Astrocyte (in vitro differentiated cells and primary cell): ENCODE data around the gene PTPRD. TPM values are rescaled to one million over a fixed set of nuclear protein-coding genes. Genes with fewer than 3 reads are reported as not detected.

Experiments used
- DNase-seq: peaks from one replicate; pipeline ENCODE4 v3.0.0-alpha.2; 2010; ENCODE audit warnings: low read depth
- FAIRE-seq: peaks from 2 replicates; lab custom pipeline; 2011; peaks lifted over from hg19 to GRCh38; lab: Jason Lieb, UNC
- H2AFZ ChIP-seq: 2 replicates; pipeline ENCODE4 v1.6.0; 2012; ENCODE audit warnings: low read depth, low read length, inconsistent platforms
- H3K27ac ChIP-seq: 2 replicates; pipeline ENCODE4 v1.5.1; 2011; ENCODE audit warnings: low read depth, low read length, inconsistent platforms
- H3K27me3 ChIP-seq: 2 replicates; pipeline ENCODE4 v1.6.0; 2011; ENCODE audit warnings: low read length, inconsistent platforms; ENCODE audit not compliant: insufficient read depth
- H3K36me3 ChIP-seq: 2 replicates; pipeline ENCODE4 v1.5.1; 2011; ENCODE audit warnings: low read length, inconsistent platforms; ENCODE audit not compliant: insufficient read depth
- H3K4me1 ChIP-seq: 2 replicates; pipeline ENCODE4 v1.5.1; 2011; ENCODE audit warnings: low read length, inconsistent platforms; ENCODE audit not compliant: insufficient read depth
- H3K4me2 ChIP-seq: 2 replicates; pipeline ENCODE4 v1.6.0; 2012; ENCODE audit warnings: low read length, inconsistent platforms
- H3K4me3 ChIP-seq: 2 replicates; pipeline ENCODE4 v1.5.1; 2011; ENCODE audit warnings: low read depth, mild to moderate bottlenecking, low read length, inconsistent platforms; ENCODE audit not compliant: insufficient read depth
- H3K79me2 ChIP-seq: 2 replicates; pipeline ENCODE4 v1.6.0; 2012; ENCODE audit warnings: mild to moderate bottlenecking, low read length, inconsistent platforms; ENCODE audit not compliant: insufficient read depth
- H3K9ac ChIP-seq: 2 replicates; pipeline ENCODE4 v1.6.0; 2012; ENCODE audit warnings: mild to moderate bottlenecking, low read length, inconsistent platforms
- H3K9me3 ChIP-seq: 2 replicates; pipeline ENCODE4 v1.5.1; 2012; ENCODE audit warnings: low read depth, mild to moderate bottlenecking, low read length, inconsistent platforms; ENCODE audit not compliant: insufficient read depth
- H4K20me1 ChIP-seq: 2 replicates; pipeline ENCODE4 v1.6.0; 2012; ENCODE audit warnings: low read length, inconsistent platforms; ENCODE audit not compliant: insufficient read depth
- H3K27ac Mint-ChIP-seq: one replicate; pipeline ENCODE4 v1.8.0; 2021; ENCODE audit warnings: mild to moderate bottlenecking, mixed read lengths; ENCODE audit not compliant: unreplicated experiment
- H3K27me3 Mint-ChIP-seq: one replicate; pipeline ENCODE4 v1.8.0; 2021; ENCODE audit warnings: low read depth, mixed read lengths; ENCODE audit not compliant: unreplicated experiment
- H3K36me3 Mint-ChIP-seq: one replicate; pipeline ENCODE4 v1.8.0; 2021; ENCODE audit warnings: low read depth, mixed read lengths; ENCODE audit not compliant: unreplicated experiment
- H3K4me1 Mint-ChIP-seq: one replicate; pipeline ENCODE4 v1.8.0; 2021; ENCODE audit warnings: low read depth, mixed read lengths; ENCODE audit not compliant: unreplicated experiment
- H3K4me3 Mint-ChIP-seq: one replicate; pipeline ENCODE4 v1.8.0; 2021; ENCODE audit warnings: mild to moderate bottlenecking, moderate library complexity, mixed read lengths; ENCODE audit not compliant: unreplicated experiment
- H3K9me3 Mint-ChIP-seq: one replicate; pipeline ENCODE4 v1.8.0; 2021; ENCODE audit warnings: mild to moderate bottlenecking, mixed read lengths; ENCODE audit not compliant: unreplicated experiment
- EZH2 ChIP-seq: IDR thresholded peaks from 2 replicates; pipeline ENCODE4 v1.6.1; 2012; ENCODE audit warnings: mild to moderate bottlenecking, low read length, inconsistent platforms; ENCODE audit not compliant: insufficient read depth
- total RNA-seq: library from RNA; stranded (reverse); gene quantifications from 2 replicates; pipeline ENCODE4 v1.2.1, GENCODE V29; 2021
- TF ChIP-seq, protein P1 (sequence below): IDR thresholded peaks from 2 replicates; pipeline ENCODE4 v1.5.1; 2011; ENCODE audit warnings: low read depth, mild to moderate bottlenecking, inconsistent platforms, low read length, moderate library complexity; ENCODE audit not compliant: insufficient read depth

PTPRD gene
- total RNA-seq, 1 donor from 2014 or later: 88.1 TPM

DNA sequence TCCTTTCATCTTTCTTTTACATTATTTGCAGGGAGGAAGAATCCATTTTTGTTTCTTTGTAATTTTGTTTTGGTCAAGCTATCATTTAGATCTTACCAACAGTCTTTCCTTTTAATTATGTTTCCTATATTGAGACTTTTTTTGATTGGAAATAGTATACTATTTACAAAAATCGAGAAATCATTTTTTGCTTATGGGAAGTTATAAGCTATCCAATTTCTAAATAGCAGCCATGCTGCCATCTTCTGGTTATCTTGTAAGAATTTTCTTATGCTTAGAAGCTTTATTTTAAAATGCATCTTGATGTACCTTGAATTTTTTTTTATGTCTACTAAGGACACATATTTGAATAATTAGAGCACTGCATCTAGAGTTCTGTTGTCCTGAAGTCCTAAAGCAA lies 821.2 kb downstream of the PTPRD start:
- no peaks in the 10 kb centered on the region for H3K36me3 Mint-ChIP-seq
- H3K4me2 ChIP-seq: no peak overlapping the region
- FAIRE-seq: no peak

DNA sequence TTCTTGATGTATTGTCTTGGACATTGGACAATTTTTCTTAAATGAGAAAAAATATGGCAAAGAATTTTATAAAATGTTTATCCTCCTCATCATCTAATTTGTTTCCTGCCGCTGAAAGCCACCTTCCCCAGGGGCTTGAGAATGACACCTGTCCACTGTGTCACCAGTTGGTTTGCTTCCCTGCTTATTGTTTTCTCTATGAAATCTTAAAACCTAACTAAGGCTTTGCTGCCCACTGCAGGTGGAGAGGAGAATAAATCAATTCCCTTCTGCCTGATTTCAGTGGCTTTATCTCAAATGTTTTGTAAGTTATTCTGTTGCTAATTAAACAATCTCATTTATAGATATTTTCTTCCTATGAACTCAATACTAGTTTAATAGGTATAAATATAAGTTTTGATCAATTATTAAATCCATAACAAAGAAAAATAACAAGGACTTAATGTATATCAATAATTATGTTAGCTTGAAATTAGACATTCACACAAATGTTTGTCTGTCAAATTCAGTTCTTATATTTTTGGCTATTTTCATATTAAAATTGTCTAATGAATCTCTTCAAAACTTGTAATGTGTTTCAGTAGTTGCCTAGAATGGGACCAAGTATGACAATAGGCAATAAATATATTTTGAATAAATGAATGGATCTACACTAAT lies 822.5 kb downstream of the PTPRD start:
- Histone ChIP-seq H3K4me3 (no peak overlapping the region), H3K27ac (no peak overlapping the region), H3K27me3 (no peaks in the 10 kb centered on the region), H3K9ac (no peak overlapping the region), H3K4me2 (no peak overlapping the region), H3K36me3 (no peaks in the 10 kb centered on the region), H3K9me3 (no peaks in the 10 kb centered on the region), H3K4me1 (no peaks in the 10 kb centered on the region), H4K20me1 (no peaks in the 10 kb centered on the region), H3K79me2 (no peaks in the 10 kb centered on the region), H2AFZ (no peak overlapping the region)
- no peaks in the 10 kb centered on the region for H3K27me3 Mint-ChIP-seq
- DNase-seq: no peak
- FAIRE-seq: no peak
- TF ChIP-seq, protein P1, sequence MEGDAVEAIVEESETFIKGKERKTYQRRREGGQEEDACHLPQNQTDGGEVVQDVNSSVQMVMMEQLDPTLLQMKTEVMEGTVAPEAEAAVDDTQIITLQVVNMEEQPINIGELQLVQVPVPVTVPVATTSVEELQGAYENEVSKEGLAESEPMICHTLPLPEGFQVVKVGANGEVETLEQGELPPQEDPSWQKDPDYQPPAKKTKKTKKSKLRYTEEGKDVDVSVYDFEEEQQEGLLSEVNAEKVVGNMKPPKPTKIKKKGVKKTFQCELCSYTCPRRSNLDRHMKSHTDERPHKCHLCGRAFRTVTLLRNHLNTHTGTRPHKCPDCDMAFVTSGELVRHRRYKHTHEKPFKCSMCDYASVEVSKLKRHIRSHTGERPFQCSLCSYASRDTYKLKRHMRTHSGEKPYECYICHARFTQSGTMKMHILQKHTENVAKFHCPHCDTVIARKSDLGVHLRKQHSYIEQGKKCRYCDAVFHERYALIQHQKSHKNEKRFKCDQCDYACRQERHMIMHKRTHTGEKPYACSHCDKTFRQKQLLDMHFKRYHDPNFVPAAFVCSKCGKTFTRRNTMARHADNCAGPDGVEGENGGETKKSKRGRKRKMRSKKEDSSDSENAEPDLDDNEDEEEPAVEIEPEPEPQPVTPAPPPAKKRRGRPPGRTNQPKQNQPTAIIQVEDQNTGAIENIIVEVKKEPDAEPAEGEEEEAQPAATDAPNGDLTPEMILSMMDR: peak; percentile 91
- TF ChIP-seq EZH2: no peak
- H3K9me3 Mint-ChIP-seq: no peaks in the 10 kb centered on the region
- H3K4me1 Mint-ChIP-seq: no peaks in the 10 kb centered on the region
- no peak overlapping the region for H3K4me3 Mint-ChIP-seq
- no peak overlapping the region for H3K27ac Mint-ChIP-seq
- H3K36me3 Mint-ChIP-seq: no peaks in the 10 kb centered on the region

More for the DNA sequence above, 821.2 kb downstream of the PTPRD start:
- Mint-ChIP-seq H3K4me3 (no peak overlapping the region), H3K27ac (no peak overlapping the region), H3K27me3 (no peaks in the 10 kb centered on the region), H3K4me1 (no peaks in the 10 kb centered on the region), H3K9me3 (no peaks in the 10 kb centered on the region)
- Histone ChIP-seq H3K9ac (no peak overlapping the region), H2AFZ (no peak overlapping the region), H3K79me2 (no peaks in the 10 kb centered on the region), H3K36me3 (no peaks in the 10 kb centered on the region), H4K20me1 (no peaks in the 10 kb centered on the region), H3K4me1 (no peaks in the 10 kb centered on the region), H3K4me3 (no peak overlapping the region), H3K27me3 (no peaks in the 10 kb centered on the region), H3K27ac (no peak overlapping the region), H3K9me3 (no peaks in the 10 kb centered on the region)
- TF ChIP-seq, protein P1: peak; percentile 8
- TF ChIP-seq EZH2: no peak
- DNase-seq: no peak

DNA sequence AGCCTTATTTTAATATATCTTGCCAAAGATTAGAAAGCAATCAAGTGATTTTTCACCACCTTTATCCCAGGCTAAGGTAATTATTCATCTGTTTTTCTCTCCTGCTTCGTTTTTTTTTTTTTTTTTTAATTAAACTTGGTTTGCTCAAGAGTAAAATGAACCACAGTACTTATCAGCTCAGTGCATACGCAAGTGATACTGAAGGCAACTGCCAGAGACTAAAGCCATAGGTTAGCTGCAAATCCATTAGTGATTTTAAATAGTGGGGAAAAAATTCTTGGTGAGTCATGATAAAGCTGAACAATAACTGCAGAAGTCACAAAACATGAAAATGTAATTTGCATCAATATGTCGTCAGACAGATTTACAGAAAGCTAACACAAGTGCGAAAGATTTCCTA lies 829.1 kb downstream of the PTPRD start:
- TF ChIP-seq EZH2: no peak
- TF ChIP-seq, protein P1: no peak
- no peak overlapping the region for H3K27ac Mint-ChIP-seq
- no peak for FAIRE-seq

More for the DNA sequence above, 829.1 kb downstream of the PTPRD start:
- H3K27ac ChIP-seq: no peak overlapping the region
- H3K9me3 ChIP-seq: no peaks in the 10 kb centered on the region
- H3K4me1 ChIP-seq: peaks cover 3% of the 10 kb centered on the region
- no peak for DNase-seq
- no peaks in the 10 kb centered on the region for H3K79me2 ChIP-seq
- no peaks in the 10 kb centered on the region for H4K20me1 ChIP-seq
- no peak overlapping the region for H3K4me2 ChIP-seq
- H3K36me3 ChIP-seq: no peaks in the 10 kb centered on the region
- Mint-ChIP-seq H3K4me1 (no peaks in the 10 kb centered on the region), H3K27me3 (no peaks in the 10 kb centered on the region), H3K9me3 (no peaks in the 10 kb centered on the region), H3K4me3 (no peak overlapping the region), H3K36me3 (no peaks in the 10 kb centered on the region)
- no peak overlapping the region for H3K9ac ChIP-seq
- no peak overlapping the region for H3K4me3 ChIP-seq
- no peaks in the 10 kb centered on the region for H3K27me3 ChIP-seq
- no peak overlapping the region for H2AFZ ChIP-seq
